HEK293T (cell line): ENCODE data around the gene LSM3.

ENCODE experiments used
- CTCF ChIA-PET: fragments of 350-600 bp; formaldehyde crosslinking; extraction: SDS; loops from one replicate; lab custom pipeline; 2021; ENCODE audit warnings: antibody characterized with exemption, inconsistent platforms; lab: Yijun Ruan, JAX
- POLR2A ChIA-PET: fragments of 350-600 bp; formaldehyde crosslinking; extraction: SDS; loops from one replicate; lab custom pipeline; 2020; ENCODE audit warnings: antibody characterized with exemption, inconsistent platforms; lab: Yijun Ruan, JAX
- DNase-seq: peaks from one replicate; pipeline ENCODE4 v3.0.0; 2012; ENCODE audit warnings: mixed read lengths; ENCODE audit errors: extremely low spot score
- ARNT ChIP-seq: fragments of 450-650 bp; IDR thresholded peaks from 2 replicates; pipeline ENCODE4 v1.6.1; 2017; ENCODE audit warnings: mild to moderate bottlenecking
- BHLHE40 ChIP-seq: fragments of 450-650 bp; IDR thresholded peaks from 2 replicates; pipeline ENCODE4 v1.6.1; 2016; ENCODE audit warnings: mild to moderate bottlenecking, moderate library complexity, borderline replicate concordance
- CTBP1 ChIP-seq: fragments of 450-650 bp; IDR thresholded peaks from 2 replicates; pipeline ENCODE4 v1.6.1; 2016; ENCODE audit warnings: borderline replicate concordance
- ELF4 ChIP-seq: fragments of 450-650 bp; IDR thresholded peaks from 2 replicates; pipeline ENCODE4 v1.6.1; 2017; ENCODE audit warnings: antibody characterized with exemption
- FOXA1 ChIP-seq: fragments of 450-650 bp; IDR thresholded peaks from 2 replicates; pipeline ENCODE4 v1.6.1; 2016; ENCODE audit warnings: mild to moderate bottlenecking
- FOXK2 ChIP-seq: fragments of 450-650 bp; IDR thresholded peaks from 2 replicates; pipeline ENCODE4 v1.6.1; 2016; ENCODE audit warnings: mild to moderate bottlenecking
- FOXM1 ChIP-seq: fragments of 450-650 bp; IDR thresholded peaks from 2 replicates; pipeline ENCODE4 v1.6.1; 2017; ENCODE audit warnings: mild to moderate bottlenecking, borderline replicate concordance
- HDGF ChIP-seq: fragments of 450-650 bp; IDR thresholded peaks from 2 replicates; pipeline ENCODE4 v1.6.1; 2017; ENCODE audit warnings: antibody characterized with exemption, borderline replicate concordance
- L3MBTL2 ChIP-seq: fragments of 450-650 bp; conservative IDR thresholded peaks from 2 replicates; pipeline ENCODE4 v1.6.1; 2016; ENCODE audit warnings: mild to moderate bottlenecking
- LEF1 ChIP-seq: fragments of 450-650 bp; IDR thresholded peaks from 2 replicates; pipeline ENCODE4 v1.6.1; 2017; ENCODE audit warnings: mild to moderate bottlenecking, borderline replicate concordance
- NFRKB ChIP-seq: fragments of 450-650 bp; IDR thresholded peaks from 2 replicates; pipeline ENCODE4 v1.6.1; 2016; ENCODE audit warnings: mild to moderate bottlenecking, moderate library complexity
- SP1 ChIP-seq: fragments of 450-650 bp; IDR thresholded peaks from 2 replicates; pipeline ENCODE4 v1.6.1; 2017
- SUZ12 ChIP-seq: fragments of 450-650 bp; IDR thresholded peaks from 2 replicates; pipeline ENCODE4 v1.6.1; 2016; ENCODE audit warnings: mild to moderate bottlenecking
- TARDBP ChIP-seq: fragments of 450-650 bp; IDR thresholded peaks from 2 replicates; pipeline ENCODE4 v1.6.1; 2016
- ZNF384 ChIP-seq: fragments of 450-650 bp; IDR thresholded peaks from 2 replicates; pipeline ENCODE4 v1.6.1; 2016
- TF ChIP-seq, protein P1 (sequence below): fragments of 450-650 bp; IDR thresholded peaks from 2 replicates; pipeline ENCODE4 v1.6.1; 2016

The LSM3 gene

GRCh38 chr3:14178247-14179113, at the start of gene LSM3, which contains the start of gene XPC:
Gene LSM3, plus strand, starts transcription at chr3:14178817. Its CDS starts 44 bp downstream, at chr3:14178861.
Gene XPC, minus strand, starts transcription at chr3:14178601. Its CDS starts 33 bp downstream, at chr3:14178568.
- DNase-seq: peak; percentile 93
- ChIA-PET POLR2A (interaction anchor here (0.8 to 2.6 kb wide), 24 partner anchors 10 to 1027 kb away, joined by 3 to 20 read pairs (median 5); partner anchors contain the start of genes CAPN7, CCDC174, CHCHD4 and TMEM43), CTCF (interaction anchor here (1.4 kb wide), 2 partner anchors 25 to 282 kb away, joined by 4 read pairs; no protein-coding TSS in a partner anchor)
- TF ChIP-seq CTBP1 (no peak), ZNF384 (no peak), FOXM1 (no peak), SP1 (peak; percentile 69; the same call in 1 of the 2 replicates), HDGF (no peak), NFRKB (peak; percentile 66; the same call in 1 of the 2 replicates), ELF4 (peak; percentile 77), FOXK2 (0 out of 2 replicates have a peak, but pooled peaks have one; percentile 18), LEF1 (no peak; the same call in 1 of the 2 replicates), TARDBP (peak; percentile 73; the same call in 1 of the 2 replicates)
- TF ChIP-seq, protein P1, sequence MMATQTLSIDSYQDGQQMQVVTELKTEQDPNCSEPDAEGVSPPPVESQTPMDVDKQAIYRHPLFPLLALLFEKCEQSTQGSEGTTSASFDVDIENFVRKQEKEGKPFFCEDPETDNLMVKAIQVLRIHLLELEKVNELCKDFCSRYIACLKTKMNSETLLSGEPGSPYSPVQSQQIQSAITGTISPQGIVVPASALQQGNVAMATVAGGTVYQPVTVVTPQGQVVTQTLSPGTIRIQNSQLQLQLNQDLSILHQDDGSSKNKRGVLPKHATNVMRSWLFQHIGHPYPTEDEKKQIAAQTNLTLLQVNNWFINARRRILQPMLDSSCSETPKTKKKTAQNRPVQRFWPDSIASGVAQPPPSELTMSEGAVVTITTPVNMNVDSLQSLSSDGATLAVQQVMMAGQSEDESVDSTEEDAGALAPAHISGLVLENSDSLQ: peak; percentile 93

DNA sequence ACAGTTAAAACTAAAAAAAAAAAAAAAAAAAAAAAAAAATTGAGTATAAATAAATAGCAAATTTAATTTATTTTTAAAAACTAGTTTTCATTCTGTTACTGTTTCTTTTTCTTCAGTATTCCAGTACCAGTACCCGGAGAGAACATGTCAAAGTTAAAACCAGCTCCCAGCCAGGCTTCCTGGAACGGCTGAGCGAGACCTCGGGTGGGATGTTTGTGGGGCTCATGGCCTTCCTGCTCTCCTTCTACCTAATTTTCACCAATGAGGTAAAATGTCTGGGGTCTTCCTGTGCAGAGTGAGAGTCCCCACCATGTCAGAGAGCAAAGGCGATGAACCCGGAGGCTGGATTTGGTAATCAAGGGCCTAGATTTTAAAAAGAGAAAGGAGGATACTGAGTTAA, 49.3 kb upstream of the LSM3 start:
- ChIA-PET POLR2A (no interaction called here), CTCF (no interaction called here)
- no peak for TF ChIP-seq FOXK2
- no peak for TF ChIP-seq ARNT
- no peak for TF ChIP-seq SUZ12
- no peak for TF ChIP-seq NFRKB
- TF ChIP-seq ZNF384: no peak
- TF ChIP-seq HDGF: no peak
- no peak for TF ChIP-seq CTBP1
- TF ChIP-seq FOXA1: no peak
- TF ChIP-seq BHLHE40: no peak
- TF ChIP-seq TARDBP: no peak
- TF ChIP-seq SP1: no peak
- no peak for TF ChIP-seq ELF4
- no peak for TF ChIP-seq LEF1
- TF ChIP-seq FOXM1: no peak
- TF ChIP-seq, protein P1: no peak
- no peak for TF ChIP-seq L3MBTL2
- no peak for DNase-seq

- no peak for DNase-seq
These were observed 48.4 kb upstream of the LSM3 start for GRCh38 chr3:14130230-14130629.

GRCh38 chr3:14130707-14131106, 47.9 kb upstream of the LSM3 start:
- DNase-seq: no peak
- POLR2A ChIA-PET: no interaction called here
- CTCF ChIA-PET: no interaction called here
- TF ChIP-seq FOXM1 (no peak), SP1 (no peak), CTBP1 (no peak), FOXK2 (no peak)

More at GRCh38 chr3:14130230-14130629, 48.4 kb upstream of the LSM3 start:
- TF ChIP-seq ARNT (no peak), FOXK2 (no peak), FOXM1 (no peak), NFRKB (no peak), TARDBP (no peak), ZNF384 (no peak), HDGF (no peak), BHLHE40 (no peak), CTBP1 (no peak), ELF4 (no peak), SUZ12 (no peak), LEF1 (no peak), FOXA1 (no peak)
- TF ChIP-seq, protein P1: no peak
- ChIA-PET CTCF (no interaction called here), POLR2A (no interaction called here)

DNA sequence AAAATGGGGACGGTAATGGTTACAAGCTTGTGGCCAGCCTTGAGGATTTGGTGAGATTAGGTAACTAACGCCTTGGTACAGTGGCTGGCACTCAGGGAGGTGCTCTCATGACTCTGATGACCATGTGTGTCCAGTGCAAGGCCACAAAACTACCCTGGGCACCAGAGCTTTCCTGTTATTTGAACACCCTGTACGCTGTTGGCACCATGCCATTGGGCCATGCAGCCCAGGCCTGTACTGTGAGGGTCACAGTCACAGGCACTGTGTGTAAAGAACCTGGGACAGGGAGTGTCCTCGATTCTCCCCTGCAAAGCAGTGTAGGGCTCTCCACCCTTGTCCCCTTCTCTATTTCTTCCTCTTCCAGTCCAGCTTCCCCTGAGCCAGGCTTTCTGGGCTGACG, 47.5 kb upstream of the LSM3 start:
- POLR2A ChIA-PET: no interaction called here
- TF ChIP-seq ELF4 (no peak), SP1 (no peak), HDGF (no peak), FOXA1 (no peak), ZNF384 (no peak), NFRKB (no peak), TARDBP (no peak), FOXM1 (no peak), LEF1 (no peak), SUZ12 (no peak), ARNT (no peak)
- TF ChIP-seq, protein P1: no peak
- no peak for DNase-seq
- CTCF ChIA-PET: no interaction called here
